ENCODE data around the gene IPO8.

DNA sequence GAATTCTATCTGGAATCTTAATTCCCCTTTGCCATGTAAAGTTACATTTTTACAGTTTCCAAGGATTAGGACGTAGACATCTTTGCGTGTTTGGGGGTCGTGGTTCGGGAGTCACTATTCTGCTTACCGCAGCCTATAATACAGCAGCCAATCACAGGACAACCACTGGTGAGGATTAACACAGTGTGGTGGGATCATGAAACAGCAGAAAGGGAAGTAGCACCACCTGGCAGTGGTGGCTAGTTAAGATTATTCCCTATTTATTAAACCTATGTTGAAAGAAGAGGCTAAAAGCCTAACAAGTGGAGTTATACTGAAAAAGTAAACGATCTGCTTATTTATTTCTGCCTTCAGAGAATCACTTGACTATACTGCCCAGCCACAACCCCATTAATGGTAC is 71.7 kb downstream of the IPO8 start:
- TF ChIP-seq, protein P1, sequence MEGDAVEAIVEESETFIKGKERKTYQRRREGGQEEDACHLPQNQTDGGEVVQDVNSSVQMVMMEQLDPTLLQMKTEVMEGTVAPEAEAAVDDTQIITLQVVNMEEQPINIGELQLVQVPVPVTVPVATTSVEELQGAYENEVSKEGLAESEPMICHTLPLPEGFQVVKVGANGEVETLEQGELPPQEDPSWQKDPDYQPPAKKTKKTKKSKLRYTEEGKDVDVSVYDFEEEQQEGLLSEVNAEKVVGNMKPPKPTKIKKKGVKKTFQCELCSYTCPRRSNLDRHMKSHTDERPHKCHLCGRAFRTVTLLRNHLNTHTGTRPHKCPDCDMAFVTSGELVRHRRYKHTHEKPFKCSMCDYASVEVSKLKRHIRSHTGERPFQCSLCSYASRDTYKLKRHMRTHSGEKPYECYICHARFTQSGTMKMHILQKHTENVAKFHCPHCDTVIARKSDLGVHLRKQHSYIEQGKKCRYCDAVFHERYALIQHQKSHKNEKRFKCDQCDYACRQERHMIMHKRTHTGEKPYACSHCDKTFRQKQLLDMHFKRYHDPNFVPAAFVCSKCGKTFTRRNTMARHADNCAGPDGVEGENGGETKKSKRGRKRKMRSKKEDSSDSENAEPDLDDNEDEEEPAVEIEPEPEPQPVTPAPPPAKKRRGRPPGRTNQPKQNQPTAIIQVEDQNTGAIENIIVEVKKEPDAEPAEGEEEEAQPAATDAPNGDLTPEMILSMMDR (IDR thresholded peaks at IDR 0.05; ENCODE audit: control extremely low read depth in 1 of 3, insufficient read depth in 1 of 3, low read depth in 1 of 3, low read length in 3 of 3) = peak in 1 of 3 experiments; percentile 11; a peak in 1 of 4 replicates
- TF ChIP-seq EZH2 (IDR thresholded peaks at IDR 0.05; ENCODE audit: low read depth, low read length, severe bottlenecking) (no peak), ZNF274 (IDR thresholded peaks at IDR 0.05; ENCODE audit: borderline replicate concordance, extremely low read depth, low read length) (no peak), HDAC6 (IDR thresholded peaks at IDR 0.05; ENCODE audit: low read depth, low read length) (no peak), RNF2 (IDR thresholded peaks at IDR 0.05; ENCODE audit: borderline replicate concordance, low read depth, low read length, missing control alignments, poor library complexity, severe bottlenecking) (no peak), FOSL1 (IDR thresholded peaks at IDR 0.05; ENCODE audit: insufficient read depth, low read depth, low read length) (no peak), JUND (IDR thresholded peaks at IDR 0.05; ENCODE audit: low read length) (no peak), CREB1 (IDR thresholded peaks at IDR 0.05) (no peak), EP300 (IDR thresholded peaks at IDR 0.05; ENCODE audit: borderline replicate concordance in 1 of 2, low read depth in 2 of 2, low read length in 2 of 2) (no peak), RFX5 (IDR thresholded peaks at IDR 0.05; ENCODE audit: borderline replicate concordance, low read depth, low read length) (no peak), POLR2AphosphoS5 (IDR thresholded peaks at IDR 0.05; ENCODE audit: low read depth, low read length) (no peak), SIX5 (IDR thresholded peaks at IDR 0.05; ENCODE audit: low read depth, low read length) (no peak), EGR1 (IDR thresholded peaks at IDR 0.05; ENCODE audit: borderline replicate concordance, low read depth, low read length) (no peak)
